GM12874 (cell line): ENCODE results near the gene DYNC2I2.

Source experiments
- CTCF ChIP-seq: IDR thresholded peaks from 2 replicates; pipeline ENCODE4 v1.5.1; 2011; ENCODE audit warnings: low read depth, mild to moderate bottlenecking, control low read depth, low read length, moderate library complexity; ENCODE audit not compliant: insufficient read depth

The DYNC2I2 gene

GRCh38 chr9:128677794-128678193 lies 21.1 kb upstream of the DYNC2I2 start:
- TF ChIP-seq CTCF = no peak

GRCh38 chr9:128675382-128675781 lies 18.7 kb upstream of the DYNC2I2 start:
- TF ChIP-seq CTCF = no peak

- no peak for TF ChIP-seq CTCF
Measured at GRCh38 chr9:128669786-128670185, 13.1 kb upstream of the DYNC2I2 start.

- TF ChIP-seq CTCF = no peak
Measured at GRCh38 chr9:128657796-128658195, 1.1 kb upstream of the DYNC2I2 start.

- TF ChIP-seq CTCF = no peak
Measured at GRCh38 chr9:128657344-128657704, 677 bp upstream of the DYNC2I2 start.

- TF ChIP-seq CTCF = no peak
Measured at GRCh38 chr9:128654481-128654880, 2.2 kb downstream of the DYNC2I2 start.

GRCh38 chr9:128653908-128654307 lies 2.7 kb downstream of the DYNC2I2 start:
- TF ChIP-seq CTCF = no peak

GRCh38 chr9:128651798-128652197 lies 4.8 kb downstream of the DYNC2I2 start:
- no peak for TF ChIP-seq CTCF
